DND-41 (cell line): Measurements from ENCODE around the gene TEKT4.
"Not testable (repeated sequence)": the region's sequence is repeated elsewhere in the genome, so short reads cannot be mapped to it uniquely, and the experiment has no call there.

Experiments
- ATAC-seq: fragments of 200-7000 bp; cut with Tn5 transposase; 3 replicates; pipeline ENCODE4 v1.9.1; 2021; ENCODE audit warnings: low read depth; ENCODE audit not compliant: insufficient read depth
- DNase-seq: peaks from one replicate; pipeline ENCODE4 v3.0.0-alpha.2; 2020
- H2AFZ ChIP-seq: 2 replicates; pipeline ENCODE4 v1.6.0; 2012; ENCODE audit warnings: low read depth, low read length
- H3K27ac ChIP-seq: 2 replicates; pipeline ENCODE4 v1.5.1; 2012; ENCODE audit warnings: low read length, inconsistent platforms
- H3K27me3 ChIP-seq: fragments of 200-600 bp; sonication (generic); 2 replicates; pipeline ENCODE4 v1.6.0; 2012; ENCODE audit warnings: low read length, mild to moderate bottlenecking, inconsistent platforms; ENCODE audit not compliant: insufficient read depth, poor library complexity
- H3K36me3 ChIP-seq: 2 replicates; pipeline ENCODE4 v1.5.1; 2012; ENCODE audit warnings: low read length, inconsistent platforms; ENCODE audit not compliant: insufficient read depth
- H3K4me1 ChIP-seq: 2 replicates; pipeline ENCODE4 v1.5.1; 2012; ENCODE audit warnings: mild to moderate bottlenecking, low read length; ENCODE audit not compliant: insufficient read depth
- H3K4me2 ChIP-seq: 2 replicates; pipeline ENCODE4 v1.6.0; 2012; ENCODE audit warnings: mild to moderate bottlenecking, moderate library complexity, low read length, inconsistent platforms; ENCODE audit not compliant: insufficient read depth
- H3K4me3 ChIP-seq, 2 experiments: fragments of 200-600 bp in 1 of 2; shearing (Covaris generic) in 1 of 2; 2 replicates each; pipeline ENCODE4 v1.5.1; 2012 to 2016; ENCODE audit warnings: inconsistent platforms in 2 of 2, low read length in 2 of 2, mild to moderate bottlenecking in 2 of 2, low read depth in 1 of 2, moderate library complexity in 1 of 2
- H3K79me2 ChIP-seq: 2 replicates; pipeline ENCODE4 v1.6.0; 2012; ENCODE audit warnings: low read length, inconsistent platforms; ENCODE audit not compliant: insufficient read depth
- H3K9ac ChIP-seq: 2 replicates; pipeline ENCODE4 v1.6.0; 2012; ENCODE audit warnings: low read depth, mild to moderate bottlenecking, inconsistent platforms, low read length, moderate library complexity
- H3K9me3 ChIP-seq: 2 replicates; pipeline ENCODE4 v1.5.1; 2012; ENCODE audit warnings: low read length, moderate library complexity, mild to moderate bottlenecking, inconsistent platforms; ENCODE audit not compliant: insufficient read depth, severe bottlenecking
- H4K20me1 ChIP-seq: 2 replicates; pipeline ENCODE4 v1.6.0; 2012; ENCODE audit warnings: low read length; ENCODE audit not compliant: insufficient read depth
- CTCF ChIP-seq: IDR thresholded peaks from 2 replicates; pipeline ENCODE4 v1.5.1; 2012; ENCODE audit warnings: borderline replicate concordance, low read length, moderate library complexity, mild to moderate bottlenecking; ENCODE audit not compliant: poor library complexity, severe bottlenecking; ENCODE audit errors: extremely low read depth
- EZH2 ChIP-seq: IDR thresholded peaks from 3 replicates; pipeline ENCODE4 v1.6.1; 2012; ENCODE audit warnings: borderline replicate concordance, low read depth, mild to moderate bottlenecking, moderate library complexity, low read length, inconsistent platforms; ENCODE audit not compliant: severe bottlenecking

The TEKT4 gene

GRCh38 chr2:94875820-94876522 is 4.7 kb downstream of the TEKT4 start:
- Histone ChIP-seq H4K20me1 (no peaks in the 10 kb centered on the region), H3K9ac (no peak overlapping the region), H2AFZ (no peak overlapping the region), H3K36me3 (no peaks in the 10 kb centered on the region), H3K4me3 (no peak overlapping the region), H3K79me2 (no peaks in the 10 kb centered on the region), H3K27me3 (no peaks in the 10 kb centered on the region), H3K4me1 (no peaks in the 10 kb centered on the region), H3K4me2 (no peak overlapping the region), H3K27ac (no peak overlapping the region), H3K9me3 (no peaks in the 10 kb centered on the region)
- TF ChIP-seq CTCF (no peak), EZH2 (no peak)
- ATAC-seq (no peak), DNase-seq (no peak)

GRCh38 chr2:94876523-94876863 is 5.3 kb downstream of the TEKT4 start:
- no peaks in the 10 kb centered on the region for H3K9me3 ChIP-seq
- no peak overlapping the region for H3K4me2 ChIP-seq
- no peak for TF ChIP-seq EZH2
- no peak for TF ChIP-seq CTCF
- H3K4me3 ChIP-seq = no peak overlapping the region
- no peak overlapping the region for H3K27ac ChIP-seq
- no peaks in the 10 kb centered on the region for H3K36me3 ChIP-seq
- DNase-seq (no peak), ATAC-seq (no peak)
- no peaks in the 10 kb centered on the region for H4K20me1 ChIP-seq
- H3K27me3 ChIP-seq = no peaks in the 10 kb centered on the region
- H3K4me1 ChIP-seq = no peaks in the 10 kb centered on the region
- H3K9ac ChIP-seq = no peak overlapping the region
- no peak overlapping the region for H2AFZ ChIP-seq
- H3K79me2 ChIP-seq = no peaks in the 10 kb centered on the region

- DNase-seq = no peak
- Histone ChIP-seq H3K27me3 (no peaks in the 10 kb centered on the region), H3K4me3 (no peak overlapping the region), H3K36me3 (no peaks in the 10 kb centered on the region), H4K20me1 (no peaks in the 10 kb centered on the region), H3K4me2 (no peak overlapping the region), H3K9ac (no peak overlapping the region), H3K27ac (no peak overlapping the region), H2AFZ (no peak overlapping the region), H3K4me1 (no peaks in the 10 kb centered on the region), H3K9me3 (no peaks in the 10 kb centered on the region), H3K79me2 (no peaks in the 10 kb centered on the region)
- TF ChIP-seq EZH2 = no peak
- TF ChIP-seq CTCF = no peak
- ATAC-seq = no peak
Observed at GRCh38 chr2:94877129-94877528, 5.9 kb downstream of the TEKT4 start.

GRCh38 chr2:94878575-94878974 is 7.3 kb downstream of the TEKT4 start:
- H3K9me3 ChIP-seq, H3K79me2 ChIP-seq, H3K9ac ChIP-seq, H4K20me1 ChIP-seq, H3K4me3 ChIP-seq, DNase-seq, H3K4me2 ChIP-seq, H3K4me1 ChIP-seq, H3K27ac ChIP-seq, H2AFZ ChIP-seq, ATAC-seq, H3K36me3 ChIP-seq, H3K27me3 ChIP-seq: not testable (repeated sequence)
